ENCODE results near the gene EML1.

GRCh38 chr14:99896361-99896760, 103.1 kb downstream of the EML1 start:
- TF ChIP-seq PKNOX1 (IDR thresholded peaks at IDR 0.05) = no peak
- no peak for TF ChIP-seq BHLHE40 (IDR thresholded peaks at IDR 0.05; ENCODE audit: borderline replicate concordance)
- TF ChIP-seq ELF4 (IDR thresholded peaks at IDR 0.05) = no peak
- no peak for TF ChIP-seq SUZ12 (IDR thresholded peaks at IDR 0.05)
- TF ChIP-seq HDGF (IDR thresholded peaks at IDR 0.05; ENCODE audit: borderline replicate concordance) = no peak
- TF ChIP-seq TARDBP (IDR thresholded peaks at IDR 0.05) = no peak
- no peak for TF ChIP-seq FOXM1 (IDR thresholded peaks at IDR 0.05; ENCODE audit: borderline replicate concordance)

Data from HEK293T (cell line).